Measurements from ENCODE around the gene CALB2. TPM values are rescaled to one million over a fixed set of nuclear protein-coding genes. Genes with fewer than 3 reads are reported as not detected.

Gene CALB2
- total and polyA plus RNA-seq, 2 experiments from 2014 or later: 2.4 to 4.2 TPM

GRCh38 chr16:71425746-71426068 is 67.2 kb downstream of the CALB2 start:
- Mint-ChIP-seq H3K4me1 (peaks cover 7% of the 10 kb centered on the region; the same call in 2 of the 3 replicates), H3K27ac (0 out of 2 replicates have a peak overlapping the region, but pooled peaks have one; percentile 47), H3K27me3 (ENCODE audit: insufficient read depth, low read depth, poor library complexity) (peaks cover 25% of the 10 kb centered on the region), H3K4me3 (peak overlapping the region; percentile 80), H3K36me3 (ENCODE audit: low read depth) (peaks cover 3% of the 10 kb centered on the region; the same call in 1 of the 3 replicates), H3K9me3 (peaks cover 3% of the 10 kb centered on the region; the same call in 2 of the 3 replicates)
- Histone ChIP-seq H3K4me3 (peak overlapping the region; percentile 76), H3K4me2 (peak overlapping the region; percentile 90), H3K36me3 (ENCODE audit: insufficient read depth) (no peaks in the 10 kb centered on the region), H3K27ac (ENCODE audit: low read depth) (no peak overlapping the region), H4K20me1 (replicated peaks; ENCODE audit: insufficient read depth) (0 out of 2 replicates have a peak, but pooled peaks cover 2% of the 10 kb centered on the region), H3K27me3 (ENCODE audit: insufficient read depth) (peaks cover 10% of the 10 kb centered on the region; the same call in 1 of the 2 replicates), H3F3A (replicated peaks; ENCODE audit: low read depth) (peaks cover 6% of the 10 kb centered on the region), H3K9me2 (ENCODE audit: insufficient read depth) (no peaks in the 10 kb centered on the region), H3K79me2 (replicated peaks; ENCODE audit: insufficient read depth) (no peaks in the 10 kb centered on the region), H2AFZ (peak overlapping the region; percentile 99), H3K4me1 (ENCODE audit: insufficient read depth) (peaks cover 12% of the 10 kb centered on the region; the same call in 1 of the 2 replicates)
- no peak for DNase-seq (ENCODE audit: low spot score)
- TF ChIP-seq REST (IDR thresholded peaks at IDR 0.05; ENCODE audit: unreplicated experiment) (no peak), EZH2 (IDR thresholded peaks at IDR 0.05; ENCODE audit: low read depth, unreplicated experiment) (no peak), ETS1 (IDR thresholded peaks at IDR 0.05) (no peak), ZNF114 (CRISPR knock-in tag; IDR thresholded peaks at IDR 0.05) (no peak), ZNF331 (CRISPR knock-in tag; IDR thresholded peaks at IDR 0.05; ENCODE audit: low read depth) (no peak), JUNB (IDR thresholded peaks at IDR 0.05; ENCODE audit: unreplicated experiment) (no peak), POLR2AphosphoS5 (IDR thresholded peaks at IDR 0.05; ENCODE audit: low read depth) (no peak), EZH2phosphoT487 (IDR thresholded peaks at IDR 0.05; ENCODE audit: unreplicated experiment) (no peak), ZNF462 (CRISPR knock-in tag; IDR thresholded peaks at IDR 0.05) (no peak), CREB1 (CRISPR knock-in tag; IDR thresholded peaks at IDR 0.05; ENCODE audit: low read depth) (no peak), STAT1 (IDR thresholded peaks at IDR 0.05; ENCODE audit: unreplicated experiment) (no peak), NANOG (IDR thresholded peaks at IDR 0.05; ENCODE audit: borderline replicate concordance) (no peak), CTCF (conservative IDR thresholded peaks at IDR 0.05; ENCODE audit: low read depth in 2 of 2) (no peak)
- ATAC-seq: no peak
